Testis (tissue), 2 donors: Measurements from ENCODE around the gene EEF1G.

Experiments used
- CTCF ChIP-seq, 3 experiments: fragments of 450-650 bp in 2 of 3; fragments of 200-600 bp in 1 of 3; sonication (generic) in 1 of 3; IDR thresholded peaks; one replicate each; pipeline ENCODE4 v1.5.1; 2016 to 2019; ENCODE audit warnings: antibody characterized with exemption in 3 of 3, mild to moderate bottlenecking in 2 of 3, moderate library complexity in 1 of 3
- POLR2A ChIP-seq: fragments of 450-650 bp; IDR thresholded peaks from one replicate; pipeline ENCODE4 v1.6.1; 2017; ENCODE audit warnings: antibody characterized with exemption, mild to moderate bottlenecking, moderate library complexity

GRCh38 chr11:62575837-62576236 is 2.1 kb upstream of the EEF1G start:
- TF ChIP-seq CTCF (IDR thresholded peaks at IDR 0.05) = no peak
- TF ChIP-seq POLR2A = no peak
